ENCODE data around the gene ARF5. TPM values are rescaled to one million over a fixed set of nuclear protein-coding genes. Genes with fewer than 3 reads are reported as not detected.

Gene ARF5
- total and polyA plus RNA-seq, 11 donors, result 85.3 to 196 (median 99.1) TPM

DNA sequence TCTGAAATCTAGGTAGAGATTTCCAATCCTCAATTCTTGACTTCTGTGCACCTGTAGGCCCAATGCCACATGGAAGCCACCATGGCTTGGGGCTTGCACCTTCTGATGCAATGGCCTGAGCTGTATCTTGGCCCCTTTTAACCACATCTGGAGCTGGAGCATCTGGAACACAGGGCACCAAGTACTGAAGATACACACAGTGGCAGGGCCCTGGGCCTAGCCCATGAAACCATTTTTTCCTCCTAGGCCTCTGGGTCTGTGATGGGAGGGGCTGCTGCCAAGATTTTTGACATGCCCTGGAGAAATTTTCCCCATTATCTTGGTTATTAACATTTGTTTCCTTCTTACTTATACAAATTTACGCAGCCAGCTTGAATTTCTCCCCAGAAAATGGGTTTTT is 41.9 kb upstream of the ARF5 start:
- DNase-seq (no peak), ATAC-seq (no peak)
- WGBS, 4 donors, result 67 to 79% (median 77%) methylated on average over 1 of the region's 1 CpG
- TF ChIP-seq POLR2A (IDR thresholded peaks at IDR 0.05), result no peak
- TF ChIP-seq, protein P1, sequence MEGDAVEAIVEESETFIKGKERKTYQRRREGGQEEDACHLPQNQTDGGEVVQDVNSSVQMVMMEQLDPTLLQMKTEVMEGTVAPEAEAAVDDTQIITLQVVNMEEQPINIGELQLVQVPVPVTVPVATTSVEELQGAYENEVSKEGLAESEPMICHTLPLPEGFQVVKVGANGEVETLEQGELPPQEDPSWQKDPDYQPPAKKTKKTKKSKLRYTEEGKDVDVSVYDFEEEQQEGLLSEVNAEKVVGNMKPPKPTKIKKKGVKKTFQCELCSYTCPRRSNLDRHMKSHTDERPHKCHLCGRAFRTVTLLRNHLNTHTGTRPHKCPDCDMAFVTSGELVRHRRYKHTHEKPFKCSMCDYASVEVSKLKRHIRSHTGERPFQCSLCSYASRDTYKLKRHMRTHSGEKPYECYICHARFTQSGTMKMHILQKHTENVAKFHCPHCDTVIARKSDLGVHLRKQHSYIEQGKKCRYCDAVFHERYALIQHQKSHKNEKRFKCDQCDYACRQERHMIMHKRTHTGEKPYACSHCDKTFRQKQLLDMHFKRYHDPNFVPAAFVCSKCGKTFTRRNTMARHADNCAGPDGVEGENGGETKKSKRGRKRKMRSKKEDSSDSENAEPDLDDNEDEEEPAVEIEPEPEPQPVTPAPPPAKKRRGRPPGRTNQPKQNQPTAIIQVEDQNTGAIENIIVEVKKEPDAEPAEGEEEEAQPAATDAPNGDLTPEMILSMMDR (IDR thresholded peaks at IDR 0.05), result no peak
- H3K27me3 ChIP-seq, result no peaks in the 10 kb centered on the region
- no peak overlapping the region for H3K4me3 ChIP-seq
- H3K27ac ChIP-seq, result no peak overlapping the region
- peaks cover 0 to 6% (median 0%) of the 10 kb centered on the region in 12 donors for H3K9me3 ChIP-seq
- no peaks in the 10 kb centered on the region for H3K4me1 ChIP-seq
- intact Hi-C loops (cut with DNase I), result no loop called here
- H3K36me3 ChIP-seq, result no peaks in the 10 kb centered on the region

DNA sequence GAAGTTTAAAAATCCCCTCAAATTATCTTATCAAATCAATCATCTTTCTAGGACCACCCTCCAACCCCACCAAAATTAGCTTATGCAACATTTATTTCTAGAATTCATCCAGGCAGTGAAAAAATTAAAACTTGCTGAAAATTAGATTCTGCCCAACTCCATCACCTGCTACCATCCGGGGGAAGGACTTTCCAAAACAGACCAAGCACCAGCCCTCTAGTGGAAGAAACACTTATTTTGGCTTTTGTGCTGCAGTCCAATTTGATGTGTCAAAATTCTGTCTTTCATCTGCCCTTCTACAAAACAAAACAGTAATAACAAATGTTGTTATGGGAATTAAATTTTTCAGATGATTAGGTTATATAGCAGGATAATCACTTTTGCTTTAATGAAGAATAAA is 38.0 kb upstream of the ARF5 start:
- WGBS, 4 donors, result 41 to 59% (median 50%) methylated on average over 1 of the region's 1 CpG
- DNase-seq (no peak), ATAC-seq (no peak)
- TF ChIP-seq, protein P1 (IDR thresholded peaks at IDR 0.05), result no peak
- no peak overlapping the region for H3K4me3 ChIP-seq
- no peaks in the 10 kb centered on the region for H3K4me1 ChIP-seq
- intact Hi-C loops (cut with DNase I), result loop anchor here in 2 of 10 donors (10.0 kb wide), 2 partner anchors 655 to 665 kb away; no protein-coding TSS in a partner anchor
- H3K27me3 ChIP-seq, result no peaks in the 10 kb centered on the region
- H3K9me3 ChIP-seq, result peaks cover 0 to 6% (median 0%) of the 10 kb centered on the region in 12 donors
- H3K27ac ChIP-seq, result no peak overlapping the region
- no peaks in the 10 kb centered on the region for H3K36me3 ChIP-seq

DNA sequence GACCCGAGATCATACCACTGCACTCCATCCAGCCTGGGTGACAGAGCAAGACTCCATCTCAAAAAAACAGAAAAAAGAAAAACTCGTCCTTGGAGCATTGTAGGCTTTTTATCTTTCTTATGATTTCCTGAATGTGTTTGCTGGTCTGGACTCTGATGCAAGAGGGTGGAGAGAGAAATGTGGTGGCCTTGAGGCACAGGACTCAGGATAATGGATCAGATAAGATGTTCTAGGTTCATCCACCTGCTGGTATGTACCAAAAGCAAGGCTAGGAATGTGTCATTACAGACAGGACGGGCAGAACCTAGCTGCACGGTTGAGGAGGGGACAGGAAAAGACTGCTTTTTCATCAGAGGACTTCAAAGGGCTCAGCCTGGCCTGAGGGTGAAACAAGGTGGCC is 36.3 kb upstream of the ARF5 start:
- WGBS, 4 donors, result 73 to 82% (median 77%) methylated on average over 4 of the region's 4 CpGs
- ATAC-seq (no peak), DNase-seq (no peak)
- TF ChIP-seq, protein P1 (IDR thresholded peaks at IDR 0.05), result no peak
- no peak for TF ChIP-seq POLR2A (IDR thresholded peaks at IDR 0.05)
- no peaks in the 10 kb centered on the region for H3K27me3 ChIP-seq
- H3K4me1 ChIP-seq, result no peaks in the 10 kb centered on the region
- H3K4me3 ChIP-seq, result no peak overlapping the region
- no peaks in the 10 kb centered on the region for H3K36me3 ChIP-seq
- intact Hi-C loops (cut with DNase I), result loop anchor here in 2 of 10 donors (10.0 kb wide), 2 partner anchors 653 to 663 kb away; no protein-coding TSS in a partner anchor
- H3K9me3 ChIP-seq, result no peaks in the 10 kb centered on the region
- H3K27ac ChIP-seq, result no peak overlapping the region

DNA sequence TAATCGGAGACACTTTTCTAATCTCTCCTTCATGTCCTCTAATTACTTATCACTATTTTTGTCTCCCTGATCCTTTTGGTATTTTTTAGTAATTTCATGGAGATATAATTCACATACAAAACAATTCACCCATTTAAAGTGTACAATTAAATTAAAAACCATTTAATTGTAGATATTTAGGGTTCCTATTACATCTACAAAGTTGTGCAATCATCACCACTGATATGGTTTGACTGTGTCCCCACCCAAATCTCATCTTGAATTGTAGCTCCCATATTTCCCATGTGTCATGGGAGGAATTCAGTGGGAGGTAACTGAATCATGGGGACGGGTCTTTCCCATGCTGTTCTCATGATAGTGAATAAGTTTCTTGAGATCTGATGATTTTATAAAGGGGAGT is 31.8 kb upstream of the ARF5 start:
- no peak for TF ChIP-seq POLR2A (IDR thresholded peaks at IDR 0.05)
- TF ChIP-seq, protein P1 (IDR thresholded peaks at IDR 0.05), result no peak
- Histone ChIP-seq H3K4me3 (no peak overlapping the region), H3K27me3 (no peaks in the 10 kb centered on the region), H3K9me3 (no peaks in the 10 kb centered on the region), H3K36me3 (no peaks in the 10 kb centered on the region), H3K4me1 (no peaks in the 10 kb centered on the region), H3K27ac (no peak overlapping the region)
- 76 to 83% (median 78%) methylated on average over 2 of the region's 2 CpGs for WGBS, 4 donors
- intact Hi-C loops (cut with DNase I), result loop anchor here in 3 of 10 donors (5.0 to 10.0 kb wide), 3 partner anchors 114 to 658 kb away; no protein-coding TSS in a partner anchor
- ATAC-seq (no peak), DNase-seq (no peak)
